Measurements from ENCODE around the gene MRPL42.
"Not testable (repeated sequence)": the region's sequence is repeated elsewhere in the genome, so short reads cannot be mapped to it uniquely, and the experiment has no call there.

Gene MRPL42

GRCh38 chr12:93537769-93538168, 70.5 kb downstream of the MRPL42 start:
- no peaks in the 10 kb centered on the region for H3K36me3 ChIP-seq (ENCODE audit: control insufficient read depth, insufficient read depth, low read length)
- H3K27me3 ChIP-seq (ENCODE audit: control insufficient read depth, insufficient read depth, low read length): no peaks in the 10 kb centered on the region
- H3K4me1 ChIP-seq (ENCODE audit: control insufficient read depth, insufficient read depth, low read length): no peaks in the 10 kb centered on the region
- no peak overlapping the region for H3K9ac ChIP-seq (ENCODE audit: low read depth, low read length)
- H3K9me3 ChIP-seq (ENCODE audit: control insufficient read depth, insufficient read depth, low read length): no peaks in the 10 kb centered on the region
- H3K4me3 ChIP-seq (ENCODE audit: low read depth, low read length): no peak overlapping the region

GRCh38 chr12:93539821-93540220, 72.5 kb downstream of the MRPL42 start:
- H3K4me3 ChIP-seq (ENCODE audit: low read depth, low read length): no peak overlapping the region
- H3K4me1 ChIP-seq (ENCODE audit: control insufficient read depth, insufficient read depth, low read length): no peaks in the 10 kb centered on the region
- H3K9ac ChIP-seq (ENCODE audit: low read depth, low read length): no peak overlapping the region
- H3K36me3 ChIP-seq (ENCODE audit: control insufficient read depth, insufficient read depth, low read length): no peaks in the 10 kb centered on the region
- H3K9me3 ChIP-seq (ENCODE audit: control insufficient read depth, insufficient read depth, low read length): no peaks in the 10 kb centered on the region
- H3K27me3 ChIP-seq (ENCODE audit: control insufficient read depth, insufficient read depth, low read length): no peaks in the 10 kb centered on the region

GRCh38 chr12:93540466-93540865, 73.2 kb downstream of the MRPL42 start:
- Histone ChIP-seq H3K4me1 (ENCODE audit: control insufficient read depth, insufficient read depth, low read length) (no peaks in the 10 kb centered on the region), H3K9me3 (ENCODE audit: control insufficient read depth, insufficient read depth, low read length) (no peaks in the 10 kb centered on the region), H3K9ac (ENCODE audit: low read depth, low read length) (no peak overlapping the region), H3K27me3 (ENCODE audit: control insufficient read depth, insufficient read depth, low read length) (no peaks in the 10 kb centered on the region), H3K4me3 (ENCODE audit: low read depth, low read length) (no peak overlapping the region), H3K36me3 (ENCODE audit: control insufficient read depth, insufficient read depth, low read length) (no peaks in the 10 kb centered on the region)

GRCh38 chr12:93541578-93542225, 74.4 kb downstream of the MRPL42 start:
- no peak overlapping the region for H3K9ac ChIP-seq (ENCODE audit: low read depth, low read length)
- H3K9me3 ChIP-seq (ENCODE audit: control insufficient read depth, insufficient read depth, low read length): no peaks in the 10 kb centered on the region
- H3K4me1 ChIP-seq (ENCODE audit: control insufficient read depth, insufficient read depth, low read length): no peaks in the 10 kb centered on the region
- H3K27me3 ChIP-seq (ENCODE audit: control insufficient read depth, insufficient read depth, low read length): no peaks in the 10 kb centered on the region
- no peaks in the 10 kb centered on the region for H3K36me3 ChIP-seq (ENCODE audit: control insufficient read depth, insufficient read depth, low read length)
- H3K4me3 ChIP-seq (ENCODE audit: low read depth, low read length): no peak overlapping the region

- Histone ChIP-seq H3K4me1 (ENCODE audit: control insufficient read depth, insufficient read depth, low read length) (no peaks in the 10 kb centered on the region), H3K9ac (ENCODE audit: low read depth, low read length) (no peak overlapping the region), H3K4me3 (ENCODE audit: low read depth, low read length) (no peak overlapping the region), H3K9me3 (ENCODE audit: control insufficient read depth, insufficient read depth, low read length) (no peaks in the 10 kb centered on the region), H3K27me3 (ENCODE audit: control insufficient read depth, insufficient read depth, low read length) (no peaks in the 10 kb centered on the region), H3K36me3 (ENCODE audit: control insufficient read depth, insufficient read depth, low read length) (no peaks in the 10 kb centered on the region)
These were observed 80.5 kb downstream of the MRPL42 start for GRCh38 chr12:93547778-93548177.

- no peak overlapping the region for H3K4me3 ChIP-seq (ENCODE audit: low read depth, low read length)
- no peaks in the 10 kb centered on the region for H3K4me1 ChIP-seq (ENCODE audit: control insufficient read depth, insufficient read depth, low read length)
- H3K36me3 ChIP-seq (ENCODE audit: control insufficient read depth, insufficient read depth, low read length): no peaks in the 10 kb centered on the region
- H3K9me3 ChIP-seq (ENCODE audit: control insufficient read depth, insufficient read depth, low read length): no peaks in the 10 kb centered on the region
- H3K9ac ChIP-seq (ENCODE audit: low read depth, low read length): no peak overlapping the region
- no peaks in the 10 kb centered on the region for H3K27me3 ChIP-seq (ENCODE audit: control insufficient read depth, insufficient read depth, low read length)
These were observed 81.9 kb downstream of the MRPL42 start for GRCh38 chr12:93549174-93549573.

GRCh38 chr12:93550748-93551611, 83.7 kb downstream of the MRPL42 start:
- no peak overlapping the region for H3K9ac ChIP-seq (ENCODE audit: low read depth, low read length)
- no peaks in the 10 kb centered on the region for H3K9me3 ChIP-seq (ENCODE audit: control insufficient read depth, insufficient read depth, low read length)
- no peak overlapping the region for H3K4me3 ChIP-seq (ENCODE audit: low read depth, low read length)
- no peaks in the 10 kb centered on the region for H3K4me1 ChIP-seq (ENCODE audit: control insufficient read depth, insufficient read depth, low read length)
- no peaks in the 10 kb centered on the region for H3K36me3 ChIP-seq (ENCODE audit: control insufficient read depth, insufficient read depth, low read length)
- no peaks in the 10 kb centered on the region for H3K27me3 ChIP-seq (ENCODE audit: control insufficient read depth, insufficient read depth, low read length)

GRCh38 chr12:93552427-93552826, 85.1 kb downstream of the MRPL42 start:
- H3K9me3 ChIP-seq (ENCODE audit: control insufficient read depth, insufficient read depth, low read length): no peaks in the 10 kb centered on the region
- H3K27me3 ChIP-seq (ENCODE audit: control insufficient read depth, insufficient read depth, low read length): no peaks in the 10 kb centered on the region
- H3K4me3 ChIP-seq (ENCODE audit: low read depth, low read length): no peak overlapping the region
- no peaks in the 10 kb centered on the region for H3K36me3 ChIP-seq (ENCODE audit: control insufficient read depth, insufficient read depth, low read length)
- H3K4me1 ChIP-seq (ENCODE audit: control insufficient read depth, insufficient read depth, low read length): no peaks in the 10 kb centered on the region
- no peak overlapping the region for H3K9ac ChIP-seq (ENCODE audit: low read depth, low read length)

- H3K9me3 ChIP-seq (ENCODE audit: control insufficient read depth, insufficient read depth, low read length); H3K4me1 ChIP-seq (ENCODE audit: control insufficient read depth, insufficient read depth, low read length); H3K9ac ChIP-seq (ENCODE audit: low read depth, low read length); H3K27me3 ChIP-seq (ENCODE audit: control insufficient read depth, insufficient read depth, low read length); H3K36me3 ChIP-seq (ENCODE audit: control insufficient read depth, insufficient read depth, low read length); H3K4me3 ChIP-seq (ENCODE audit: low read depth, low read length): not testable (repeated sequence)
These were observed 90.6 kb downstream of the MRPL42 start for GRCh38 chr12:93557879-93558278.

GRCh38 chr12:93558685-93559084, 91.4 kb downstream of the MRPL42 start:
- H3K4me1 ChIP-seq (ENCODE audit: control insufficient read depth, insufficient read depth, low read length); H3K27me3 ChIP-seq (ENCODE audit: control insufficient read depth, insufficient read depth, low read length); H3K36me3 ChIP-seq (ENCODE audit: control insufficient read depth, insufficient read depth, low read length); H3K9me3 ChIP-seq (ENCODE audit: control insufficient read depth, insufficient read depth, low read length); H3K4me3 ChIP-seq (ENCODE audit: low read depth, low read length); H3K9ac ChIP-seq (ENCODE audit: low read depth, low read length): not testable (repeated sequence)

- H3K9ac ChIP-seq (ENCODE audit: low read depth, low read length): no peak overlapping the region
- no peak overlapping the region for H3K4me3 ChIP-seq (ENCODE audit: low read depth, low read length)
- no peaks in the 10 kb centered on the region for H3K36me3 ChIP-seq (ENCODE audit: control insufficient read depth, insufficient read depth, low read length)
- H3K4me1 ChIP-seq (ENCODE audit: control insufficient read depth, insufficient read depth, low read length): no peaks in the 10 kb centered on the region
- no peaks in the 10 kb centered on the region for H3K9me3 ChIP-seq (ENCODE audit: control insufficient read depth, insufficient read depth, low read length)
- H3K27me3 ChIP-seq (ENCODE audit: control insufficient read depth, insufficient read depth, low read length): peaks cover 27% of the 10 kb centered on the region
These were observed 96.7 kb downstream of the MRPL42 start for GRCh38 chr12:93563807-93564538.
